Lower leg skin (tissue), 3 donors: ENCODE measurements around the gene ANKS1A.

Source experiments
- CTCF ChIP-seq, 3 donors: fragments of 450-650 bp; IDR thresholded peaks; one replicate each; pipeline ENCODE4 v1.5.1; 2016; ENCODE audit warnings: antibody characterized with exemption in 3 of 3, mild to moderate bottlenecking in 3 of 3, moderate library complexity in 2 of 3
- POLR2A ChIP-seq, 2 donors: fragments of 450-650 bp; IDR thresholded peaks; one replicate each; pipeline ENCODE4 v1.6.1; 2016 to 2017; ENCODE audit warnings: antibody characterized with exemption in 2 of 2, mild to moderate bottlenecking in 1 of 2, moderate library complexity in 1 of 2

GRCh38 chr6:34911822-34912221 is 22.8 kb downstream of the ANKS1A start:
- TF ChIP-seq CTCF (IDR thresholded peaks at IDR 0.05) (no peak), POLR2A (IDR thresholded peaks at IDR 0.05) (no peak)
